ENCODE measurements around the gene CYFIP1.

The CYFIP1 gene

GRCh38 chr15:22967084-22967770, 12.9 kb downstream of the CYFIP1 start:
- DNase-seq = no peak

GRCh38 chr15:22966321-22967083, 13.7 kb downstream of the CYFIP1 start:
- no peak for DNase-seq

- DNase-seq = no peak
Measured at GRCh38 chr15:22963641-22964040, 16.5 kb downstream of the CYFIP1 start.

- DNase-seq = no peak
Measured at GRCh38 chr15:22962611-22963010, 17.6 kb downstream of the CYFIP1 start.

GRCh38 chr15:22961762-22962161, 18.4 kb downstream of the CYFIP1 start:
- DNase-seq = no peak

- DNase-seq = no peak
Measured at GRCh38 chr15:22960556-22960955, 19.6 kb downstream of the CYFIP1 start.

- DNase-seq = no peak
Measured at GRCh38 chr15:22960126-22960525, 20.0 kb downstream of the CYFIP1 start.

- no peak for DNase-seq
Measured at GRCh38 chr15:22959321-22960101, 20.7 kb downstream of the CYFIP1 start.

- no peak for DNase-seq
Measured at GRCh38 chr15:22958487-22959280, 21.5 kb downstream of the CYFIP1 start.

GRCh38 chr15:22956978-22957260, 23.2 kb downstream of the CYFIP1 start:
- DNase-seq = no peak

- DNase-seq = no peak
Measured at GRCh38 chr15:22956257-22956977, 23.8 kb downstream of the CYFIP1 start.

GRCh38 chr15:22955544-22956119, 24.5 kb downstream of the CYFIP1 start:
- DNase-seq = no peak

GRCh38 chr15:22954798-22955543, 25.2 kb downstream of the CYFIP1 start:
- DNase-seq = no peak

GRCh38 chr15:22954326-22954725, 25.8 kb downstream of the CYFIP1 start:
- DNase-seq = no peak

- no peak for DNase-seq
Measured at GRCh38 chr15:22952796-22953579, 27.2 kb downstream of the CYFIP1 start.

- no peak for DNase-seq
Measured at GRCh38 chr15:22951381-22952280, 28.5 kb downstream of the CYFIP1 start.

- DNase-seq = no peak
Measured at GRCh38 chr15:22951031-22951380, 29.2 kb downstream of the CYFIP1 start.

- DNase-seq = no peak
Measured at GRCh38 chr15:22950256-22950990, 29.7 kb downstream of the CYFIP1 start.

- DNase-seq = no peak
Measured at GRCh38 chr15:22949074-22949547, 31.1 kb downstream of the CYFIP1 start.

All from CD4-positive, alpha-beta T cell treated with Interferon alpha-2 for 1 hour (primary cell).